Pancreas (tissue), 10 donors: ENCODE measurements around the gene KAT6B. TPM values are rescaled to one million over a fixed set of nuclear protein-coding genes. Genes with fewer than 3 reads are reported as not detected.

ENCODE experiments used
- ATAC-seq, 4 donors: fragments of 200-7000 bp; cut with Tn5 transposase; one replicate each; pipeline versions ENCODE4 v1.8.0 to v1.9.1; 2020; ENCODE audit warnings: mild to moderate bottlenecking in 4 of 4, moderate library complexity in 4 of 4
- DNase-seq, 6 donors: peaks; one replicate each; pipeline ENCODE4 v3.0.0-alpha.2; 2020
- FAIRE-seq: peaks from 2 replicates; lab custom pipeline; 2012; peaks lifted over from hg19 to GRCh38; lab: Jason Lieb, UNC
- H3K27ac ChIP-seq, 4 donors: fragments of 200-600 bp; sonication (generic); 1 replicate in 3 of 4; 2 replicates in 1 of 4; pipeline versions ENCODE4 v1.5.0 to v1.8.0; 2020
- H3K27me3 ChIP-seq, 4 donors: fragments of 200-600 bp; one replicate each; pipeline ENCODE4 v1.8.0; 2021
- H3K36me3 ChIP-seq, 3 donors: fragments of 200-600 bp; sonication (generic) in 1 of 3; one replicate each; pipeline versions ENCODE4 v1.5.0 to v1.8.0; 2020 to 2021
- H3K4me1 ChIP-seq, 3 donors: fragments of 200-600 bp; one replicate each; pipeline ENCODE4 v1.8.0; 2021
- H3K4me3 ChIP-seq, 4 donors: fragments of 200-600 bp; sonication (generic) in 2 of 4; one replicate each; pipeline versions ENCODE4 v1.5.0 to v1.8.0; 2020 to 2021
- H3K9me3 ChIP-seq, 4 donors: fragments of 200-600 bp; one replicate each; pipeline ENCODE4 v1.8.0; 2021
- CTCF ChIP-seq, 4 donors: fragments of 200-600 bp; sonication (generic) in 3 of 4; IDR thresholded peaks; one replicate each; pipeline versions ENCODE4 v1.5.0 to v1.8.0; 2021; ENCODE audit warnings: antibody characterized with exemption in 4 of 4
- WGBS, 2 donors: extraction: QIAGEN DNeasy Blood & Tissue Kit; methylation state at CpG; one replicate each; pipeline ENCODE4 v1.1.7; 2013; 5-methylcytosine and 5-hydroxymethylcytosine counted together
- intact Hi-C, 3 donors: fragments of 100-400 bp; cut with DNase I; formaldehyde crosslinking; loops; one replicate each; pipeline versions ENCODE4 v1.11.1 to v1.14.2; 2022
- polyA plus RNA-seq, 2 donors: library from polyadenylated mRNA; stranded (reverse); fragments of 200-250 nt; gene quantifications; one replicate each; pipeline ENCODE4 v1.2.3, GENCODE V29; 2013
- total RNA-seq, 6 donors: library from RNA; stranded (reverse); fragmentation: NEBNext Ultra II Directional in 4 of 6; extraction: Animal tissue kit (Norgen Biotek cat#: 25700) in 4 of 6; gene quantifications; one replicate each; pipeline versions ENCODE4 v1.2.1 to v1.2.4, GENCODE V29; 2021 to 2023
- donor health status: healthy with polysubstance abuse.
- donor health status: DM: no; HTN: no; CAD: no; lungs with moderate emphysema.
- donor health status: DM: no; HTN: no; CAD: no.
- donor health status: control.
- donor health status: control.
- donor health status: Bipolar disorder and iron deficiency.
- donor health status: DM: yes; HTN: yes; CAD: no.
- donor health status: DM: no; HTN: no; CAD: no.
- donor health status: DM: no; HTN: no; CAD: no.
- donor health status: DM: yes; HTN: yes; CAD: no.

The KAT6B gene
- total and polyA plus RNA-seq, 8 donors = 7.6 to 28.6 (median 18.1) TPM

DNA sequence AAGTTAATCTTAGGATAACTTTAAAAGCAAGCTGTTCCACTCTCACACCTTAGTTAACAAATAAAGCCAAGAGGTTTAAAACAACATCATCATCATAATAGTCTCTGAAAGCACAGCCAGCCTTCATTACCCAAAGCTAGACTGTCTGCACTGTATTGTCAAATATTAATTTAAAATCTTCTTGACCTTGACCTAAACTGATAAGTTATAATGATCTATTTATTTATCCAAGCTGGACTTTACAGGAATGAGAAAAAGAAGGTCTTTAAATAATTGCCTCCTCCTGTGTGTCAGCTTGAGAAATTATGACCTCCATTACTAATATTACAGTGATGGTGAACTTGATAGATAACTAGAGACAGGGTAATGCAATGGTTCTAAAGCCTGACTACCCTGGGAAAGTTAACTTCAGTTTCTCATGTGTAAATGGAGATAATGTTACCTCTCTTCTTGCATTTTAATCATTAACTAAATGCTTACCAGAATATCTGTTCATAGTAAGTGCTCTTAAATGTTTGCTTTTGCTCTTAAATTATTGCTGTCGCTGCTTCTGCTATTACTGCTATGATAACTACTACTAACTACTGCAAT lies 111.0 kb downstream of the KAT6B start:
- H3K9me3 ChIP-seq = no peaks in the 10 kb centered on the region
- TF ChIP-seq CTCF (IDR thresholded peaks at IDR 0.05) = no peak
- no peaks in the 10 kb centered on the region for H3K36me3 ChIP-seq
- H3K4me1 ChIP-seq = peaks cover 19 to 50% (median 31%) of the 10 kb centered on the region in 3 donors
- intact Hi-C loops = no loop called here
- FAIRE-seq (no peak), ATAC-seq (peak; percentile 67 to 85 (median 76)), DNase-seq (no peak)
- 8 to 15% methylated on average over 1 of the region's 1 CpG for WGBS, 2 donors
- H3K4me3 ChIP-seq = peak overlapping the region in 1 of 4 donors; percentile 8
- peak overlapping the region in 3 of 4 donors; percentile 2 to 82 (median 77) for H3K27ac ChIP-seq
- no peaks in the 10 kb centered on the region for H3K27me3 ChIP-seq

- intact Hi-C loops = no loop called here
- Histone ChIP-seq H3K4me1 (peaks cover 21 to 27% (median 26%) of the 10 kb centered on the region in 3 donors), H3K4me3 (no peak overlapping the region), H3K27ac (no peak overlapping the region), H3K9me3 (no peaks in the 10 kb centered on the region), H3K36me3 (no peaks in the 10 kb centered on the region), H3K27me3 (no peaks in the 10 kb centered on the region)
- WGBS, 2 donors = 98 to 99% methylated on average over 7 of the region's 7 CpGs
- TF ChIP-seq CTCF (IDR thresholded peaks at IDR 0.05) = no peak
- no peak for ATAC-seq
- no peak for DNase-seq
- no peak for FAIRE-seq
Observed at GRCh38 chr10:74944205-74944604, 117.8 kb downstream of the KAT6B start.

DNA sequence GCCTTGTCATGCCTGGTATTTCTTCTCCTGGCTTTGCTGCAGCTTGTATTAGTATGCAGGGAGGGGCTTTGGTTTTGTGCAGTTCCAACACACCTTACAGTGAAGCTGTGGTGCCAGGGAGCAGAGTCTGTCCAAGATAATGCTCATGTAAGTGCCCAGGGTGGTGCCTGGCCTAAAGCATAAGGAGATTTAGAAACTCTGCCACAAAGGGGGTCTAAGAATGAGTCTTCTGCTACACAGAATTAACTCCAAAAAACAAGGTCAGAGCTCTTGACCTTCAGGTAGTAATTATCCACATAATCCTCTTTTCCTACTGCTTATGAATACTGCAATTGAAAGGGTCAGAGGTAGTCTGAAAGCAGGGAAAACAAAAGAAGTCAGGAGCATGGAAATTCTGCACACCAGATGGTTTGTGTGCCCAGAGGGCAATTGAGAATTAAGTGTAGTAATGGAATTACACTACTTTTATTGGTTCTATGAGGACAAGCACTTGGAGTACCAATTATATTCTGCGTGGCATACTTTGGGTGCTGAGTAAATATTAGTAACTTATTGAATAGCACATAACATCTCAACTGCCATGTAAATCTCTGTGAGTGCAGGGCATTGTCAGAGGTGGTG lies 121.5 kb downstream of the KAT6B start:
- Histone ChIP-seq H3K9me3 (no peaks in the 10 kb centered on the region), H3K4me1 (peaks cover 21 to 35% (median 29%) of the 10 kb centered on the region in 3 donors), H3K27me3 (no peaks in the 10 kb centered on the region), H3K4me3 (no peak overlapping the region), H3K36me3 (no peaks in the 10 kb centered on the region), H3K27ac (peak overlapping the region in 2 of 4 donors; percentile 22 to 31)
- ATAC-seq (peak; percentile 37 to 82 (median 62)), FAIRE-seq (no peak), DNase-seq (no peak)
- no peak for TF ChIP-seq CTCF (IDR thresholded peaks at IDR 0.05)
- 20 to 31% methylated on average over 1 of the region's 1 CpG for WGBS, 2 donors
- intact Hi-C loops = no loop called here

DNA sequence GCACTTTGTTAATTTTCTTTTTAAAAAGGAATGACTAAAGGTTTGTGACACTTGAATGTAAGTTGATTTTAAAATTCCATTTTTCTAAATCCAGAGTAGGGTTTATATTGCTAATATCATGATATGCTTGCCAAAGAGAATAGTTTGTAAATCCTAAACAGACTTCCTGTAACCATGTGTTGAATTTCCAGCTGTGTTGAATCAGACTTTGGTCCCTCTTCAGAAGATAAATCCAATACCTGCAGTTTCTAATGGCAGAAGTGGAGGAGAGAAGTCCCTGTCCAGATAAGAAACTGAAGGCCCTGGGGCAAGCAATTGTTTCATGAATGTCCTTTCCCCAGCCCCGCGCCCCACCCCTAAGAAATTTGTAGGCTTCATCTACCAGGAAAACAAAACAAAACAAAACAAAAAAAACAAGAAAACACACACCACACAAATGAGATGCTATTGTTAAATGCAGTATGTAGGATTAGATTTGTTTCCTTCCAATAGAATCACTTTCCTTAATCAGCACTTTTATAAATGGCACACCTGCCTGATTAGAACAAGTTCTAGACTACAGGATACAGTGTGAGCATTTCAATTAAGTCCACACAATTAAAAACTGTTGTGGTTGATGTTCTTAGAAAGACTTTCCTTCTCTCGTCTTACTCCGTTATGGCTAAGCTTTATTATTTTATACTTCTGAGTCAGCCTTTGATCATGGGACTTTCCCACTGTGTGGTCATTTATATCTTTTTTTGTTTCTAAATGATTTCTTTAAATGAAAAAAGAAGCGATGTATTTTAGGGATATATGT lies 122.8 kb downstream of the KAT6B start:
- 78 to 87% methylated on average over 5 of the region's 5 CpGs for WGBS, 2 donors
- FAIRE-seq (no peak), ATAC-seq (peak; percentile 33 to 52 (median 48)), DNase-seq (no peak)
- no peaks in the 10 kb centered on the region for H3K9me3 ChIP-seq
- H3K36me3 ChIP-seq = no peaks in the 10 kb centered on the region
- peaks cover 21 to 35% (median 29%) of the 10 kb centered on the region in 3 donors for H3K4me1 ChIP-seq
- TF ChIP-seq CTCF (IDR thresholded peaks at IDR 0.05) = no peak
- H3K27ac ChIP-seq = no peak overlapping the region
- H3K4me3 ChIP-seq = no peak overlapping the region
- H3K27me3 ChIP-seq = no peaks in the 10 kb centered on the region
- intact Hi-C loops = no loop called here
